Astrocyte (in vitro differentiated cells and primary cell): ENCODE data around the gene SPP1.

Source experiments
- CTCF ChIP-seq: IDR thresholded peaks from 2 replicates; pipeline ENCODE4 v1.5.1; 2011; ENCODE audit warnings: low read depth, mild to moderate bottlenecking, inconsistent platforms, low read length, moderate library complexity; ENCODE audit not compliant: insufficient read depth
- EZH2 ChIP-seq: IDR thresholded peaks from 2 replicates; pipeline ENCODE4 v1.6.1; 2012; ENCODE audit warnings: mild to moderate bottlenecking, low read length, inconsistent platforms; ENCODE audit not compliant: insufficient read depth

- TF ChIP-seq CTCF: no peak
- no peak for TF ChIP-seq EZH2
Measured at GRCh38 chr4:87966095-87966496, 9.4 kb upstream of the SPP1 start.
